ENCODE measurements around the gene HCN1.

- TF ChIP-seq TAF1 (IDR thresholded peaks at IDR 0.05; ENCODE audit: low read depth, low read length), result no peak
- no peak for TF ChIP-seq CTCF (IDR thresholded peaks at IDR 0.05; ENCODE audit: control extremely low read depth in 1 of 3, insufficient read depth in 1 of 3, low read depth in 1 of 3, low read length in 3 of 3)
- TF ChIP-seq SP2 (IDR thresholded peaks at IDR 0.05; ENCODE audit: low read length), result no peak
- no peak for TF ChIP-seq RAD21 (IDR thresholded peaks at IDR 0.05 in 1 of 2, conservative IDR thresholded peaks at IDR 0.05 in 1 of 2; ENCODE audit: low read depth in 2 of 2, low read length in 2 of 2)
- TF ChIP-seq POLR2AphosphoS5 (IDR thresholded peaks at IDR 0.05; ENCODE audit: low read depth, low read length), result no peak
- peak; percentile 84 to 94; a peak in 3 of 4 replicates for TF ChIP-seq SIN3A (conservative IDR thresholded peaks at IDR 0.05 in 1 of 2, IDR thresholded peaks at IDR 0.05 in 1 of 2; ENCODE audit: low read depth in 1 of 2, low read length in 2 of 2)
- TF ChIP-seq POLR2A (IDR thresholded peaks at IDR 0.05; ENCODE audit: control extremely low read depth in 1 of 2, low read depth in 2 of 2, low read length in 2 of 2), result no peak
- TF ChIP-seq SP4 (IDR thresholded peaks at IDR 0.05; ENCODE audit: low read length), result no peak
- TF ChIP-seq KDM1A (IDR thresholded peaks at IDR 0.05; ENCODE audit: borderline replicate concordance, low read length), result no peak
- no peak for TF ChIP-seq CREB1 (IDR thresholded peaks at IDR 0.05)
- TF ChIP-seq CHD2 (IDR thresholded peaks at IDR 0.05; ENCODE audit: low read length), result no peak
These were observed 1.8 kb downstream of the HCN1 start for GRCh38 chr5:45694255-45694814.

All from H1 (cell line).